Suprapubic skin (tissue), 4 donors: Measurements from ENCODE around the gene ANKH.

Experiments
- CTCF ChIP-seq, 2 donors: fragments of 200-600 bp in 1 of 2; fragments of 450-650 bp in 1 of 2; sonication (generic) in 1 of 2; IDR thresholded peaks; one replicate each; pipeline ENCODE4 v1.5.1; 2016 to 2019; ENCODE audit warnings: antibody characterized with exemption in 2 of 2, mild to moderate bottlenecking in 1 of 2, moderate library complexity in 1 of 2
- POLR2A ChIP-seq, 2 donors: fragments of 450-650 bp; IDR thresholded peaks; one replicate each; pipeline ENCODE4 v1.6.1; 2017; ENCODE audit warnings: antibody characterized with exemption in 2 of 2, mild to moderate bottlenecking in 2 of 2, moderate library complexity in 2 of 2
- POLR2AphosphoS5 ChIP-seq, 3 donors: sonication (generic); formaldehyde crosslinking; IDR thresholded peaks; one replicate each; pipeline ENCODE4 v1.6.1; 2017; ENCODE audit warnings: antibody characterized with exemption in 3 of 3

- TF ChIP-seq CTCF (IDR thresholded peaks at IDR 0.05): no peak
- TF ChIP-seq POLR2A (IDR thresholded peaks at IDR 0.05): no peak
- no peak for TF ChIP-seq POLR2AphosphoS5 (IDR thresholded peaks at IDR 0.05)
Measured at GRCh38 chr5:14781106-14781505, 90.5 kb downstream of the ANKH start.
